NCI-H526 (cell line): ENCODE data around the gene YIPF5.
A peak's percentile ranks its signal among the peaks of the same experiment; 100 is the strongest.

Experiments
- DNase-seq, 2 experiments: peaks; one replicate each; lab custom pipeline; 2025; lab: John Stamatoyannopoulos, UW

The YIPF5 gene

GRCh38 chr5:144179226-144179625 is 8.8 kb upstream of the YIPF5 start:
- no peak for DNase-seq

- no peak for DNase-seq
Observed at GRCh38 chr5:144177548-144177947, 7.1 kb upstream of the YIPF5 start.

- DNase-seq: peak in 1 of 2 experiments; percentile 63
Observed at GRCh38 chr5:144173766-144174165, 3.3 kb upstream of the YIPF5 start.

- no peak for DNase-seq
Observed at GRCh38 chr5:144169904-144170275, 569 bp downstream of the YIPF5 start.

- no peak for DNase-seq
Observed at GRCh38 chr5:144167998-144168397, 2.5 kb downstream of the YIPF5 start.

GRCh38 chr5:144166696-144167095 is 3.8 kb downstream of the YIPF5 start:
- no peak for DNase-seq

GRCh38 chr5:144162686-144163085 is 7.8 kb downstream of the YIPF5 start:
- DNase-seq: no peak

- no peak for DNase-seq
Observed at GRCh38 chr5:144156767-144157171, 13.7 kb downstream of the YIPF5 start.

- no peak for DNase-seq
Observed at GRCh38 chr5:144151026-144151425, 19.4 kb downstream of the YIPF5 start.

GRCh38 chr5:144144956-144145751 is 25.3 kb downstream of the YIPF5 start:
- DNase-seq: no peak

- DNase-seq: no peak
Observed at GRCh38 chr5:144143625-144144024, 26.8 kb downstream of the YIPF5 start.

- DNase-seq: no peak
Observed at GRCh38 chr5:144142824-144143162, 27.7 kb downstream of the YIPF5 start.

- peak; percentile 16 to 68 for DNase-seq
Observed at GRCh38 chr5:144142139-144142823, 28.2 kb downstream of the YIPF5 start.

GRCh38 chr5:144141585-144141984 is 28.9 kb downstream of the YIPF5 start:
- no peak for DNase-seq

- no peak for DNase-seq
Observed at GRCh38 chr5:144139586-144139985, 30.9 kb downstream of the YIPF5 start.

GRCh38 chr5:144135113-144135762 is 35.2 kb downstream of the YIPF5 start:
- no peak for DNase-seq

GRCh38 chr5:144134194-144134826 is 36.1 kb downstream of the YIPF5 start:
- no peak for DNase-seq

GRCh38 chr5:144133050-144133633 is 37.3 kb downstream of the YIPF5 start:
- DNase-seq: no peak

- DNase-seq: no peak
Observed at GRCh38 chr5:144131261-144131660, 39.2 kb downstream of the YIPF5 start.

GRCh38 chr5:144130306-144130705 is 40.2 kb downstream of the YIPF5 start:
- no peak for DNase-seq

GRCh38 chr5:144128844-144129243 is 41.6 kb downstream of the YIPF5 start:
- no peak for DNase-seq

GRCh38 chr5:144126707-144127106 is 43.8 kb downstream of the YIPF5 start:
- no peak for DNase-seq
